Measurements from ENCODE around the gene FBXW7. TPM values are rescaled to one million over a fixed set of nuclear protein-coding genes. Genes with fewer than 3 reads are reported as not detected.

Gene FBXW7
- total RNA-seq, 1 experiment from 2014 or later: 23.0 TPM

- TF ChIP-seq ZNF532 (CRISPR knock-in tag; IDR thresholded peaks at IDR 0.05; ENCODE audit: borderline replicate concordance): no peak
- no peak for TF ChIP-seq USF2 (CRISPR knock-in tag; IDR thresholded peaks at IDR 0.05)
- no peak for TF ChIP-seq FOXK1 (CRISPR knock-in tag; IDR thresholded peaks at IDR 0.05)
- no peak for TF ChIP-seq ATF6 (CRISPR knock-in tag; IDR thresholded peaks at IDR 0.05)
- TF ChIP-seq FOXJ3 (CRISPR knock-in tag; IDR thresholded peaks at IDR 0.05; ENCODE audit: borderline replicate concordance): no peak
- no peak for TF ChIP-seq KAT7 (CRISPR knock-in tag; IDR thresholded peaks at IDR 0.05; ENCODE audit: borderline replicate concordance)
- TF ChIP-seq CREM (CRISPR knock-in tag; IDR thresholded peaks at IDR 0.05): no peak
- TF ChIP-seq PRRX2 (CRISPR knock-in tag; IDR thresholded peaks at IDR 0.05): no peak
- TF ChIP-seq ZNF138 (CRISPR knock-in tag; conservative IDR thresholded peaks at IDR 0.05): no peak
- no peak for TF ChIP-seq CTCF (IDR thresholded peaks at IDR 0.05)
- no peak for TF ChIP-seq ZSCAN18 (CRISPR knock-in tag; IDR thresholded peaks at IDR 0.05)
- TF ChIP-seq TEAD1 (CRISPR knock-in tag; IDR thresholded peaks at IDR 0.05): no peak
- no peak for TF ChIP-seq TCF7 (CRISPR knock-in tag; IDR thresholded peaks at IDR 0.05; ENCODE audit: low read depth)
- no peak for TF ChIP-seq ZNF396 (CRISPR knock-in tag; IDR thresholded peaks at IDR 0.05; ENCODE audit: borderline replicate concordance)
These were observed 228.2 kb downstream of the FBXW7 start (continued) for GRCh38 chr4:152307669-152308068.

GRCh38 chr4:152306541-152306940 lies 229.4 kb downstream of the FBXW7 start:
- CTCF ChIA-PET: interaction anchor here (1.3 kb wide), 1 partner anchor 261 kb away, joined by 4 read pairs; no protein-coding TSS in a partner anchor
- POLR2A ChIA-PET: no interaction called here
- Mint-ChIP-seq H3K27ac (no peak overlapping the region), H3K4me1 (peaks cover 27% of the 10 kb centered on the region), H3K27me3 (ENCODE audit: low read depth) (no peaks in the 10 kb centered on the region), H3K36me3 (no peaks in the 10 kb centered on the region), H3K9me3 (no peaks in the 10 kb centered on the region), H3K4me3 (no peak overlapping the region)
- DNase-seq (ENCODE audit: low spot score) (no peak), ATAC-seq (no peak)
- TF ChIP-seq ERG (CRISPR knock-in tag; IDR thresholded peaks at IDR 0.05) (no peak), E2F1 (CRISPR knock-in tag; IDR thresholded peaks at IDR 0.05) (no peak), ZNF263 (CRISPR knock-in tag; IDR thresholded peaks at IDR 0.05; ENCODE audit: low read depth) (no peak), ZNF232 (CRISPR knock-in tag; IDR thresholded peaks at IDR 0.05) (no peak), ATF6 (CRISPR knock-in tag; IDR thresholded peaks at IDR 0.05) (no peak)

Measured in WTC11 (cell line).